ENCODE results near the gene VPS4B. TPM values are rescaled to one million over a fixed set of nuclear protein-coding genes. Genes with fewer than 3 reads are reported as not detected.

VPS4B gene
- total and polyA plus RNA-seq, 2 of the 8 experiments (the other 6 are each of a cell fraction or from before 2014, with no cell fraction given): 7.2 to 45.3 TPM

GRCh38 chr18:63346031-63346430 is 76.2 kb downstream of the VPS4B start:
- no peak for FAIRE-seq
- Histone ChIP-seq H2AK5ac (ENCODE audit: low read depth, low read length) (no peak overlapping the region), H4K5ac (ENCODE audit: insufficient read length, low read depth, low read length) (no peak overlapping the region), H3K4ac (replicated peaks; ENCODE audit: insufficient read length, low read depth, low read length) (no peak overlapping the region), H2BK5ac (ENCODE audit: low read depth, low read length) (no peak overlapping the region), H3K56ac (replicated peaks; ENCODE audit: insufficient read length, low read depth, low read length) (no peak overlapping the region), H3K23me2 (ENCODE audit: low read depth, low read length) (no peaks in the 10 kb centered on the region; the same call in 1 of the 2 replicates), H3K9me3 (ENCODE audit: insufficient read depth in 2 of 2, low read depth in 1 of 2, low read length in 1 of 2) (no peaks in the 10 kb centered on the region), H3K79me1 (ENCODE audit: low read depth, low read length) (no peaks in the 10 kb centered on the region), H3K36me3 (ENCODE audit: control insufficient read depth in 2 of 4, insufficient read depth in 4 of 4, low read length in 3 of 4) (peaks cover 3 to 54% (median 30%) of the 10 kb centered on the region in 4 experiments; a peak in 7 of 8 replicates), H3K79me2 (ENCODE audit: control insufficient read depth in 1 of 2, insufficient read depth in 2 of 2, low read length in 2 of 2) (no peaks in the 10 kb centered on the region), H2BK120ac (replicated peaks; ENCODE audit: low read depth, low read length) (no peak overlapping the region), H2BK12ac (ENCODE audit: low read depth, low read length) (no peak overlapping the region), H3K18ac (ENCODE audit: extremely low read depth, low read length) (no peak overlapping the region), H3K14ac (ENCODE audit: insufficient read length) (no peak overlapping the region), H2BK20ac (ENCODE audit: low read length) (no peak overlapping the region), H3K4me1 (replicated peaks in 1 of 4; ENCODE audit: control insufficient read depth in 3 of 4, insufficient read depth in 4 of 4, low read length in 3 of 4) (no peaks in the 10 kb centered on the region), H3K23ac (ENCODE audit: insufficient read length) (no peak overlapping the region), H4K8ac (ENCODE audit: extremely low read depth, insufficient read depth, low read length) (no peak overlapping the region), H4K91ac (replicated peaks; ENCODE audit: insufficient read length, low read length) (no peak overlapping the region), H3K27ac (ENCODE audit: low read depth, low read length) (no peak overlapping the region), H2AFZ (ENCODE audit: low read length) (no peak overlapping the region), H4K20me1 (replicated peaks in 1 of 2; ENCODE audit: control insufficient read depth in 1 of 2, insufficient read depth in 2 of 2, low read length in 2 of 2) (no peaks in the 10 kb centered on the region), H3K4me3 (ENCODE audit: extremely low read depth in 1 of 4, insufficient read depth in 2 of 4, low read depth in 3 of 4, low read length in 4 of 4) (no peak overlapping the region), H2BK15ac (ENCODE audit: low read length) (no peak overlapping the region), H3K4me2 (ENCODE audit: insufficient read depth in 1 of 2, low read depth in 2 of 2, low read length in 2 of 2) (no peak overlapping the region), H3K9ac (replicated peaks in 1 of 4; ENCODE audit: extremely low read depth in 1 of 4, low read depth in 3 of 4, low read length in 3 of 4) (no peak overlapping the region), H3K27me3 (replicated peaks in 1 of 4; ENCODE audit: control insufficient read depth in 3 of 4, extremely low read depth in 1 of 4, insufficient read depth in 3 of 4, low read length in 3 of 4) (no peaks in the 10 kb centered on the region)
- ChIA-PET POLR2A (ENCODE audit: partially characterized antibody) (no interaction called here), CTCF (ENCODE audit: partially characterized antibody) (interaction anchor here (0.8 to 1.3 kb wide), 2 partner anchors 11 to 23 kb away, joined by 3 read pairs; no protein-coding TSS in a partner anchor)
- no peak for DNase-seq (ENCODE audit: low read depth in 1 of 2, low spot score in 2 of 2)
- 87% methylated on average over 7 of the region's 7 CpGs; no CpG with 5 or more reads in 1 of the 2 experiments for WGBS, 2 experiments (ENCODE audit: extremely low coverage in 1 of 2, insufficient coverage in 1 of 2, insufficient read length in 1 of 2, insufficient replicate concordance in 2 of 2, low coverage in 1 of 2, low lambda C conversion rate in 2 of 2, missing lambda C conversion rate in 1 of 2)

Measured in H1 (cell line).